Upper lobe of left lung (tissue), 4 donors: ENCODE measurements around the gene MYO15B.
A peak's percentile ranks its signal among the peaks of the same experiment; 100 is the strongest.

ENCODE experiments used
- CTCF ChIP-seq, 6 experiments: fragments of 450-650 bp in 4 of 6; fragments of 200-600 bp in 2 of 6; sonication (generic) in 2 of 6; IDR thresholded peaks; one replicate each; pipeline ENCODE4 v1.5.1; 2016 to 2019; ENCODE audit warnings: antibody characterized with exemption in 6 of 6
- POLR2AphosphoS5 ChIP-seq, 2 donors: sonication (generic); formaldehyde crosslinking; IDR thresholded peaks; one replicate each; pipeline ENCODE4 v1.5.1; 2017; ENCODE audit warnings: antibody characterized with exemption in 2 of 2

GRCh38 chr17:75645889-75646637, 58.5 kb downstream of the MYO15B start:
- TF ChIP-seq CTCF (IDR thresholded peaks at IDR 0.05): peak in 1 of 6 experiments; percentile 5
- peak; percentile 21 to 57 for TF ChIP-seq POLR2AphosphoS5 (IDR thresholded peaks at IDR 0.05)
